IgD-negative memory B cell (primary cell): ENCODE measurements around the gene PCK2. TPM values are rescaled to one million over a fixed set of nuclear protein-coding genes. Genes with fewer than 3 reads are reported as not detected.

Experiments used
- H3K27ac Mint-ChIP-seq, 3 donors: one replicate each; pipeline ENCODE4 v1.8.0; 2020 to 2022; ENCODE audit warnings: mild to moderate bottlenecking in 3 of 3, mixed read lengths in 3 of 3, moderate library complexity in 1 of 3
- H3K27me3 Mint-ChIP-seq: one replicate; pipeline ENCODE4 v1.8.0; 2021; ENCODE audit warnings: mixed read lengths
- H3K36me3 Mint-ChIP-seq: one replicate; pipeline ENCODE4 v1.8.0; 2020; ENCODE audit warnings: mild to moderate bottlenecking, mixed read lengths
- H3K4me1 Mint-ChIP-seq, 3 donors: one replicate each; pipeline ENCODE4 v1.8.0; 2020 to 2022; ENCODE audit warnings: mixed read lengths in 3 of 3, mild to moderate bottlenecking in 1 of 3
- H3K4me3 Mint-ChIP-seq, 4 donors: one replicate each; pipeline ENCODE4 v1.8.0; 2020 to 2022; ENCODE audit warnings: mild to moderate bottlenecking in 4 of 4, mixed read lengths in 4 of 4, moderate library complexity in 3 of 4
- H3K9me3 Mint-ChIP-seq, 3 donors: one replicate each; pipeline ENCODE4 v1.8.0; 2020 to 2021; ENCODE audit warnings: mixed read lengths in 3 of 3, mild to moderate bottlenecking in 1 of 3
- polyA plus RNA-seq: library from polyadenylated mRNA; unstranded; fragments of 300-500 nt; fragmentation: Illumina TruSeq; gene quantifications from one replicate; pipeline ENCODE4 v1.2.3, GENCODE V29; 2021

PCK2 gene
- polyA plus RNA-seq, 1 donor from 2014 or later, result 50.2 TPM

- H3K4me3 Mint-ChIP-seq, result no peak overlapping the region
- peaks cover 0 to 2% (median 1%) of the 10 kb centered on the region in 3 donors for H3K4me1 Mint-ChIP-seq
- H3K27me3 Mint-ChIP-seq, result no peaks in the 10 kb centered on the region
- no peaks in the 10 kb centered on the region for H3K9me3 Mint-ChIP-seq
- no peaks in the 10 kb centered on the region for H3K36me3 Mint-ChIP-seq
- H3K27ac Mint-ChIP-seq, result no peak overlapping the region
Measured at GRCh38 chr14:24067133-24068082, 26.7 kb upstream of the PCK2 start.

- Mint-ChIP-seq H3K4me3 (no peak overlapping the region), H3K27ac (no peak overlapping the region), H3K4me1 (peaks cover 0 to 1% (median 0%) of the 10 kb centered on the region in 3 donors), H3K9me3 (no peaks in the 10 kb centered on the region), H3K36me3 (no peaks in the 10 kb centered on the region), H3K27me3 (no peaks in the 10 kb centered on the region)
Measured at GRCh38 chr14:24068711-24069410, 25.2 kb upstream of the PCK2 start.

- Mint-ChIP-seq H3K4me3 (no peak overlapping the region), H3K4me1 (peaks cover 0 to 1% (median 0%) of the 10 kb centered on the region in 3 donors), H3K9me3 (no peaks in the 10 kb centered on the region), H3K27ac (no peak overlapping the region), H3K27me3 (no peaks in the 10 kb centered on the region), H3K36me3 (no peaks in the 10 kb centered on the region)
Measured at GRCh38 chr14:24069411-24069735, 24.7 kb upstream of the PCK2 start.

GRCh38 chr14:24070285-24071143 is 23.6 kb upstream of the PCK2 start:
- Mint-ChIP-seq H3K36me3 (no peaks in the 10 kb centered on the region), H3K4me1 (peaks cover 5 to 11% (median 5%) of the 10 kb centered on the region in 3 donors), H3K27ac (no peak overlapping the region), H3K27me3 (no peaks in the 10 kb centered on the region), H3K9me3 (no peaks in the 10 kb centered on the region), H3K4me3 (no peak overlapping the region)

DNA sequence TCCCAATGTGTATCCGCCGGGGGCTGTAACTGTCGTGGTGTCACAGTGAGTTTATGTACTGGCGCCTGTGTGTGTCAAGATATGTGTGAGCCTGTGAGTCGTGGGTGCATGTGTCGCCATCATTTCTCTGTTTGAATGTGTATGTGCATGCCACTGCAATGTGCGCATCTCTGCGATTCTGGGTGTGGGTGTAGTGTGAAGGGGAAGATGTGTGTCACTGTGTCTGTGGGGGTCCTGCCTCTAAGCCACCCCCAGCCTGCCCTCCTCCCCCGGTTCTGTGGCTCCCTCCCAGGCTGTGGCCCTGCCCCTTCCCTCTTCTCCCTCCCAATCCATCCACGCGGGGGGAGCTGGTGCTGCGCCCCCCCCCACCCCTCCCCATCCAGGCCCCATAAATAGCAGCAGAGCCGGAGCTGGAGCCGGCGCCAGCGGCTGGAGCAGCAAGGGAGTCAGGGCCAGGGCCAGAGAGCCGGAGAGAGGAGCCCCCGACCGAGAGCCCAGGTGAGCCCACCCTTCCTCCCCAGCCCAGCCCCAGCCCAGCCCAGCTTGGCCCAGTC is 22.9 kb upstream of the PCK2 start, which contains the start of gene CPNE6:
Gene CPNE6, plus strand, starts transcription at position 419 of the 554 bp plus-strand sequence. CDS start 1,375 bp downstream, outside the sequence.
- H3K27ac Mint-ChIP-seq, result no peak within 1 kb of the TSS
- H3K36me3 Mint-ChIP-seq, result no peaks in the 10 kb centered on the region
- H3K9me3 Mint-ChIP-seq, result no peaks in the 10 kb centered on the region
- H3K4me1 Mint-ChIP-seq, result peaks cover 5 to 16% (median 9%) of the 10 kb centered on the region in 3 donors
- H3K4me3 Mint-ChIP-seq, result no peak within 1 kb of the TSS
- no peaks in the 10 kb centered on the region for H3K27me3 Mint-ChIP-seq

DNA sequence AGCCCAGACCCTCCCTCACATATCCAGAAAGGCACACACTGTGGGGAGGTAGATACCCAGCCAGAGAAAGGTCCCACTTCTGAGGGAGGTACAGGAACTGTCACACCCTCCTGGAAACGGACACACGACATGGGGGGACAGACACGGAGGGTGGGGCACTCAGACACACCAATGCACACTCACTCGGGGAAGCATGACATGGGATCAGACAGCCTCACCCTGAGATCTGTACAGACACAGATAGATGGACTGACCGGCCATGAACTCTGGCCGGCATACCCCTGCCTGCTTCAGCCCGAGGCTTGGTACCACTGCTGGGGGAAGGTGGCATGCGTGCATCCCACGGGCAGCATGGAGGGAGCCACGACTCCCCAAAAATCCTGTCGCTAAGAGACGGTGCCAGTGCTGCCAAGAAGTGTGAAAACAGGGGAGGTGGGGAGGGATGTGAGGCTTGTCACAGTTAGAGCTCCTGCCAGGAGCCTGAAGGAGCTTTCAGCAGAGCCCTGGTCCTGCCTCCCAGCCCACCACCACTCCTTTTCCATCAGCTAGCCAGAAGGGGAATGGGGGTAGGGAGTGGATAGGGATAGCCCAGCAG is 22.2 kb upstream of the PCK2 start:
- Mint-ChIP-seq H3K4me3 (no peak overlapping the region), H3K36me3 (no peaks in the 10 kb centered on the region), H3K9me3 (no peaks in the 10 kb centered on the region), H3K27ac (no peak overlapping the region), H3K27me3 (no peaks in the 10 kb centered on the region), H3K4me1 (peaks cover 5 to 19% (median 9%) of the 10 kb centered on the region in 3 donors)

- H3K4me1 Mint-ChIP-seq, result peaks cover 5 to 19% (median 9%) of the 10 kb centered on the region in 3 donors
Measured at GRCh38 chr14:24072436-24072835, 21.7 kb upstream of the PCK2 start.

GRCh38 chr14:24072881-24073877 is 20.9 kb upstream of the PCK2 start:
- no peak overlapping the region for H3K27ac Mint-ChIP-seq
- no peaks in the 10 kb centered on the region for H3K27me3 Mint-ChIP-seq
- peaks cover 5 to 19% (median 9%) of the 10 kb centered on the region in 3 donors for H3K4me1 Mint-ChIP-seq
- H3K36me3 Mint-ChIP-seq, result no peaks in the 10 kb centered on the region
- H3K4me3 Mint-ChIP-seq, result no peak overlapping the region
- no peaks in the 10 kb centered on the region for H3K9me3 Mint-ChIP-seq

More at GRCh38 chr14:24072436-24072835, 21.7 kb upstream of the PCK2 start:
- Mint-ChIP-seq H3K9me3 (no peaks in the 10 kb centered on the region), H3K27ac (no peak overlapping the region), H3K4me3 (no peak overlapping the region), H3K36me3 (no peaks in the 10 kb centered on the region), H3K27me3 (no peaks in the 10 kb centered on the region)

DNA sequence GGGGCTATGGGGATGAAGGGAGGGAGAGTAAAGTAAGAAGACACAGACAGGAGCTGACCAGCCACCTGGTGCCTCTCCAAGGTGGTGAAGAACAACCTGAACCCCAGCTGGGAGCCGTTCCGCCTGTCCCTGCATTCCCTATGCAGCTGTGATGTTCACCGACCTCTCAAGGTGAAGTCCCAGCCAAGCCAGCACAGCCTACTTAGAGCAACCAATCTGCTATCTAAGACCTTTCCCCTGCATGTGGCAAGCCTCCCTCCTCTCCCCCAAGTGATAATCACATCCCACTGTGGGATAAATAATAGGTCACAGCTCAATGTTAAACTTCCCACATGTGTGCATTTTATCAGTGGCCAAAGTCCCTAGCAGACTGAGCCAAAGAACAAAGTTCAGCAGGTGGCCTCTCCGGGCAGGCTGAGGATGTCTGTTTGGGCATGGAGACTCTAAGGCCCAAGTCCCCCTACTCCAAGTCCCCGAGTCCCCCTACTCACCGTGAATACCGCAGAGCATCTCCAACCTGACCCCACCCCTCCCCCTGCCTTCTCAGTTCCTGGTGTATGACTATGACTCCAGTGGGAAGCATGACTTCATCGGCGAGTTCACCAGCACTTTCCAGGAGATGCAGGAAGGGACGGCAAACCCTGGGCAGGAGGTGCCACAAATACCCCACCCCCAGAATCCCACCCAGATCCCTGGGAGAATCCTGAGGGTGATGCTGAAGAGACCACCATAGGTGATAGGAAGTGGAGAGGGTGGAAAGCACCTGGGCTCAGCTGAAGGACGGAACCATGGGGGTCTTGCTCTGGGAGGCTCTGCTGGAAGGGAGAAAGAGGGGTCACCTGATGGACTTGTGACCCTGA is 19.3 kb upstream of the PCK2 start:
- Mint-ChIP-seq H3K4me1 (peaks cover 6 to 22% (median 10%) of the 10 kb centered on the region in 3 donors), H3K27me3 (no peaks in the 10 kb centered on the region), H3K36me3 (no peaks in the 10 kb centered on the region), H3K9me3 (no peaks in the 10 kb centered on the region), H3K27ac (peak overlapping the region in 2 of 3 donors; percentile 1 to 34), H3K4me3 (peak overlapping the region in 2 of 4 donors; percentile 8 to 71)

GRCh38 chr14:24075485-24076301 is 18.4 kb upstream of the PCK2 start:
- no peaks in the 10 kb centered on the region for H3K27me3 Mint-ChIP-seq
- no peaks in the 10 kb centered on the region for H3K9me3 Mint-ChIP-seq
- H3K4me3 Mint-ChIP-seq, result peak overlapping the region in 3 of 4 donors; percentile 8 to 71 (median 41)
- peak overlapping the region; percentile 1 to 34 (median 32) for H3K27ac Mint-ChIP-seq
- peaks cover 15 to 29% (median 16%) of the 10 kb centered on the region in 3 donors for H3K4me1 Mint-ChIP-seq
- no peaks in the 10 kb centered on the region for H3K36me3 Mint-ChIP-seq

DNA sequence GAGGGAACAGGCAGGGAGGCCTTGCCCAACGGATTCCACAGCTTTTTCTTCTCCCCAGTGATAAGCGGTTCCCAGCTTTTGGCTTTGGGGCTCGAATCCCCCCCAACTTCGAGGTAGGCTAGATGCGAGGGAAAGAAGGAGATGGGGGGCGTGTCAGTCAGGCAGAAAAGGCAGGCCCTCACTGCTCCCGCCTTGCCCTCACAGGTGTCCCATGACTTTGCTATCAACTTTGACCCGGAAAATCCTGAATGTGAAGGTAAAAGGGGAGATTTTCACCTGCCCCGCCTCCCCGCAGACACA is 17.9 kb upstream of the PCK2 start:
- no peaks in the 10 kb centered on the region for H3K36me3 Mint-ChIP-seq
- H3K4me3 Mint-ChIP-seq, result no peak overlapping the region
- H3K27ac Mint-ChIP-seq, result no peak overlapping the region
- H3K9me3 Mint-ChIP-seq, result no peaks in the 10 kb centered on the region
- peaks cover 16 to 30% (median 19%) of the 10 kb centered on the region in 3 donors for H3K4me1 Mint-ChIP-seq
- H3K27me3 Mint-ChIP-seq, result no peaks in the 10 kb centered on the region

GRCh38 chr14:24077086-24077485 is 17.0 kb upstream of the PCK2 start:
- Mint-ChIP-seq H3K27ac (peak overlapping the region in 1 of 3 donors; percentile 25), H3K9me3 (no peaks in the 10 kb centered on the region), H3K4me3 (peak overlapping the region in 1 of 4 donors; percentile 20), H3K4me1 (peaks cover 16 to 33% (median 23%) of the 10 kb centered on the region in 3 donors), H3K36me3 (no peaks in the 10 kb centered on the region), H3K27me3 (no peaks in the 10 kb centered on the region)
